Stomach (tissue), 4 donors: ENCODE data around the gene MIB1.
A peak's percentile ranks its signal among the peaks of the same experiment; 100 is the strongest.

ENCODE experiments used
- CTCF ChIP-seq, 7 experiments: fragments of 450-650 bp in 4 of 7; fragments of 200-600 bp in 3 of 7; sonication (generic) in 3 of 7; IDR thresholded peaks; one replicate each; pipeline ENCODE4 v1.5.1; 2016 to 2019; ENCODE audit warnings: antibody characterized with exemption in 7 of 7, control low read depth in 2 of 7, mild to moderate bottlenecking in 1 of 7
- EP300 ChIP-seq: sonication (generic); formaldehyde crosslinking; IDR thresholded peaks from one replicate; pipeline ENCODE4 v1.6.1; 2017; ENCODE audit warnings: antibody characterized with exemption
- POLR2A ChIP-seq, 4 donors: fragments of 450-650 bp; IDR thresholded peaks; one replicate each; pipeline ENCODE4 v1.6.1; 2016; ENCODE audit warnings: antibody characterized with exemption in 4 of 4, control low read depth in 2 of 4, mild to moderate bottlenecking in 1 of 4, moderate library complexity in 1 of 4
- POLR2AphosphoS5 ChIP-seq, 3 donors: sonication (generic); formaldehyde crosslinking; IDR thresholded peaks; one replicate each; pipeline ENCODE4 v1.6.1; 2016; ENCODE audit warnings: antibody characterized with exemption in 3 of 3

GRCh38 chr18:21740538-21741311 lies at the start of gene MIB1:
- peak in 1 of 7 experiments; percentile 5 for TF ChIP-seq CTCF (IDR thresholded peaks at IDR 0.05)
- peak in 1 of 4 donors; percentile 68 for TF ChIP-seq POLR2A (IDR thresholded peaks at IDR 0.05)
- peak; percentile 75 to 89 (median 84) for TF ChIP-seq POLR2AphosphoS5 (IDR thresholded peaks at IDR 0.05)
- no peak for TF ChIP-seq EP300
